ENCODE results near the gene PAFAH1B2. TPM values are rescaled to one million over a fixed set of nuclear protein-coding genes. Genes with fewer than 3 reads are reported as not detected.
A peak's percentile ranks its signal among the peaks of the same experiment; 100 is the strongest.
"Not testable (repeated sequence)": the region's sequence is repeated elsewhere in the genome, so short reads cannot be mapped to it uniquely, and the experiment has no call there.

PAFAH1B2 gene
- total RNA-seq, 1 experiment from 2014 or later, result 74.9 TPM

DNA sequence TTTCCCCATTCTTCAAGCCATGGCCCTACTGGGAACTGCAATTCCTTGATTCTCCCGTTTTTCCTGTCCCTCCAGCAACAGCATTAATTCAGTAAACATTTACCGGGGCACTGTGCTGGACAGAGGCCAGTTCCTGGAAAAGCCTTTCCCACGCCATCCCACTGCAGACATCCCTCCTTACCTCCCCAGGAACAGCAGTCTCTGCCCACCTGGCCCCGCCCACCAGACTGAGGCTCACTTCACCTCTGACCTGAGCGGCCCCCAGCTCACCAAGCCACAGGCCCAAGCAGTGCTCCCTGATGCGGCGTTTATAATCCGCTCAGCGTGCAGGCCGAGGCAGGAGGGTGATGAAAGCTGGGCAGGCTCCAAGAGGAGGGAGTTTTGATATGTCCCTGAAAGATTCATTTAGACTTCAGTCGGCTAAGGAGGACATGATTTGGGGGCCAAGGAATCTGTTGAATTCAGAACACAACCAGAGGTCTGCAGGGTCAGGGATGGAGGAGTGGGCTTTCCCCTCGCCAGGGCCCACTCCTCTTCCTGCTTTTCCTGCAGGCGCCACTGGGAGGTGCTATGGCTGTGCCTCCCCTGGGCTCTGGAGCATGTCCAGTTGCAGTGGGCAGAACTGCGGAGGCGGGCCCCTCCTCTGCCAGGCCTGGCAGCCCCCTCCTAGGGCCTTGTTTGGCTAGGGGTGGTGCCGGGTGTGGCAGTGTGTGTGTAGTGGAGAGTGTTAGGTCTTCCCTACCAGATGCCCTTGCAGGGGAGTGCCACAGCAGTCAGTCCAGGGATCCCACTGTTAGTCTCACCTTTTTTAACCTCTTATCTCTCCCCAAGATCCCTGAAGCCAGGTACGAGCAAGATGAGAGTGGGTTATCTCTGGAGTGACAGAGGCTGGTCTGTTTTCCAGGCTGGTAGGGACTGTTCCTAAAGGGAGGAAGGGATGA lies 53.7 kb downstream of the PAFAH1B2 start:
- in situ Hi-C loops (cut with HindIII; ENCODE audit: low pct_unique_long_range_greater_than_20kb, low sequenced_read_pairs), result no loop called here
- DNase-seq (ENCODE audit: low read depth), result no peak

DNA sequence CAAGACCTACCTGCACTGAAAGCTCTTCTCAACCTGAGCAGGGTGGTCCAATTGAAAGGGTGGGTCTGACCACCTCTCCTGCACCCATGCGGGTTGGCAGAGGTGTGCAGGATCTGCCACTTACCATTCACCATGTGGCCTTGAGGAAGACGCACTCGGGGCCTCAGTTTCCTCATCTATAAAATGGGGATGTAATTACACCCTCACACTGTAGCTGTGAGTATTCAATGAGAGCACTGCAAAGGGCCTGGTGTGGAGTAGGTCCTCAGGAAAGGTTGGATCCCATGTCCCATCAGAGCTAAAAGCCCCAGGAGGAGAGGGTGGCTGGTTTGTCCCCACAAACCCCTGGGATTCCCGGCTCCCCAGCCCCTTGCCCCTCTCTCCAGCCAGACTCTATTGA lies 54.5 kb downstream of the PAFAH1B2 start:
- in situ Hi-C loops (cut with HindIII; ENCODE audit: low pct_unique_long_range_greater_than_20kb, low sequenced_read_pairs), result no loop called here
- DNase-seq (ENCODE audit: low read depth), result no peak

DNA sequence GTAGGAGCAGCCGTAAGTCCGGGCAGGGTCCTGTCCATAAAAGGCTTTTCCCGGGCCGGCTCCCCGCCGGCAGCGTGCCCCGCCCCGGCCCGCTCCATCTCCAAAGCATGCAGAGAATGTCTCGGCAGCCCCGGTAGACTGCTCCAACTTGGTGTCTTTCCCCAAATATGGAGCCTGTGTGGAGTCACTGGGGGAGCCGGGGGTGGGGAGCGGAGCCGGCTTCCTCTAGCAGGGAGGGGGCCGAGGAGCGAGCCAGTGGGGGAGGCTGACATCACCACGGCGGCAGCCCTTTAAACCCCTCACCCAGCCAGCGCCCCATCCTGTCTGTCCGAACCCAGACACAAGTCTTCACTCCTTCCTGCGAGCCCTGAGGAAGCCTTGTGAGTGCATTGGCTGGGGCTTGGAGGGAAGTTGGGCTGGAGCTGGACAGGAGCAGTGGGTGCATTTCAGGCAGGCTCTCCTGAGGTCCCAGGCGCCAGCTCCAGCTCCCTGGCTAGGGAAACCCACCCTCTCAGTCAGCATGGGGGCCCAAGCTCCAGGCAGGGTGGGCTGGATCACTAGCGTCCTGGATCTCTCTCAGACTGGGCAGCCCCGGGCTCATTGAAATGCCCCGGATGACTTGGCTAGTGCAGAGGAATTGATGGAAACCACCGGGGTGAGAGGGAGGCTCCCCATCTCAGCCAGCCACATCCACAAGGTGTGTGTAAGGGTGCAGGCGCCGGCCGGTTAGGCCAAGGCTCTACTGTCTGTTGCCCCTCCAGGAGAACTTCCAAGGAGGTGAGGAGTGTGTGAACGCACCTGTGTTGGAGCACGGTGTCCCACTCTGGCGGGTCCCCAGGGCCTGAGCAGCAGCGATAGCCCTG lies 55.2 kb downstream of the PAFAH1B2 start, which contains the start of gene TAGLN:
Gene TAGLN (plus strand): TSS at position 318 of the 863 bp plus-strand sequence. CDS start 3,644 bp downstream, outside the sequence.
- in situ Hi-C loops (cut with HindIII; ENCODE audit: low pct_unique_long_range_greater_than_20kb, low sequenced_read_pairs), result no loop called here
- DNase-seq (ENCODE audit: low read depth), result no peak

DNA sequence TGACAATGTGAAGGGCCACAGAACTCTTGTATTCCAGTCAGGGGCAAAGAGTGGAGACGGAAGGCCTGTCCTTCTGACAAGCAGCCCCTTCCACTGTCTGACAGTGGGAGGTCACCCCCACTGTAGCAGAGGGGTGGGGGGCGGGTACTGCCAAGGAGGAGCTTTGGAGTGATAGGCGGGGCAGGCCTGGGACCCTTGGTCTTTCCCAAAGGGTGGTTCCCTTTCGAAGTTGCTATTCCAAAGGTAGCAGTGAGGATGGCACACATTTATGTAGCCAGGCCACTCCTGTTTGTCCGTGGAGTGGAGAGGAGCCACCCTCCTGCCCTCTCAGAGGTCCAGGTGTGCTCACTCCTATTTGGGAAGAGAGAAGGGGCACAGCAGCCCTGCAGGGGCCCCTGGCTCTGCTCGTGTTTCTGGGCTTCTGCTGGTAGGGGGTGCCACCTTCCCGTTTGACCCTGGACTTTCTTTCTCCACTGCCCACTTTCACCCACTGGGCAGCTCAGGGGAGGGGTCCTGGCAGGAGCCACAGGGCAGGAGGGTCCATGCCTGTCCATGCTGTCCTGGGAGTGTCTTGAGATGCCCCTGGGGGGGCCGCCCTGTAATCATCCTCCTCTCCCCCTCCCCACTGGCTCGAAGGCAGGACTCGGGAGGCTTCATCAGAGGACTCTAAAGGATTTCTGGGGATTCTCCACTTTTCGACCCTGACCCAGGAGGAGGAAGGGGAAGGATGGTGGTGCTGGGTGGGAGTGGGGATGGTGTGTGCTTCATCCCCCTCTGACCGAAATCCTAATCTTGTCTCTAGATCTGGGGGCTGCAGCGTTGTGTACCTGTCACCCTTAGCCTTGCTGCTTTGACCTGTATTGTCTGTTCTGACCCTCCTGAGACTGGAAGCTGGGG lies 56.1 kb downstream of the PAFAH1B2 start:
- in situ Hi-C loops (cut with HindIII; ENCODE audit: low pct_unique_long_range_greater_than_20kb, low sequenced_read_pairs), result no loop called here
- no peak for DNase-seq (ENCODE audit: low read depth)

DNA sequence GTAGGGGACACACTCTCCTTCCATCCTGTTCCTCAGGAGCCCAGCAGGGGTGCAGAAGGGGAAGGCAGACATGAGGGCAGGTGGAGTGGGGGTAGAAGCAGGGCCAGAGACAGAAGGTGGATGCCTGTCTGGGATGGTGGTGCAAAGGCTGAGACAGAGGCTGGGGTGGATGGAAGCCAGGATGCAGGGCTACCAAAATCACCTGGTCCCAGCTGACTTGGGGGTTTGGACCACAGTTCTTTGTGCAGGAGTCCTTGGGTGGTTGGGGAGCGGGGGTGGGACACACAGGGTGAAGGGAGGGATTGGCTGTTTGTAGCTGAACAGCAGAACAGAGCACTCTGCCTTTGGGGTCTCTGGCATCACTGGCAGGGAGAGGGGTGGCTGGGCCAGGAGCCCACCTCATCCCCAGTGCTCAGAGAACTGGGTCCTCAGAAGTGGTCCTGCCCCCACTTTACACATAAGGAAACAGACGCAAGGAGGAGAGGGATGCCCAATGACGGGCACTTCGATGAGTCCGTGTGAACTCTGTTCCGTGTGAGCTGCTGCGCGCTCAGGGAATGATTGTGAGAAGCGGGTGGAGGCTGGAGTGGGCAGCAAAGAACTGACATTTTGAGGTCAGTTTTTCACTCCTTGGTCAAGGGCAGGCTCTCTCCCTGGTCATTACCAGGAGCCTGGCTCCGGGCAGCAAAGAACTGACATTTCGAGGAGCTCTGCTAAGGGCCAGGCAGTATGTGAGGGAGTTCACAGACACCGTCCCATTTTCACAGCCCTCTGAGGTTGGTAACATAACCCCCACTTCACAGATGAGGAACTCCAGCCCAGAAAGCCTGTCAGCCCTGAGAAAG lies 56.9 kb downstream of the PAFAH1B2 start:
- DNase-seq (ENCODE audit: low read depth), result no peak
- in situ Hi-C loops (cut with HindIII; ENCODE audit: low pct_unique_long_range_greater_than_20kb, low sequenced_read_pairs), result no loop called here

DNA sequence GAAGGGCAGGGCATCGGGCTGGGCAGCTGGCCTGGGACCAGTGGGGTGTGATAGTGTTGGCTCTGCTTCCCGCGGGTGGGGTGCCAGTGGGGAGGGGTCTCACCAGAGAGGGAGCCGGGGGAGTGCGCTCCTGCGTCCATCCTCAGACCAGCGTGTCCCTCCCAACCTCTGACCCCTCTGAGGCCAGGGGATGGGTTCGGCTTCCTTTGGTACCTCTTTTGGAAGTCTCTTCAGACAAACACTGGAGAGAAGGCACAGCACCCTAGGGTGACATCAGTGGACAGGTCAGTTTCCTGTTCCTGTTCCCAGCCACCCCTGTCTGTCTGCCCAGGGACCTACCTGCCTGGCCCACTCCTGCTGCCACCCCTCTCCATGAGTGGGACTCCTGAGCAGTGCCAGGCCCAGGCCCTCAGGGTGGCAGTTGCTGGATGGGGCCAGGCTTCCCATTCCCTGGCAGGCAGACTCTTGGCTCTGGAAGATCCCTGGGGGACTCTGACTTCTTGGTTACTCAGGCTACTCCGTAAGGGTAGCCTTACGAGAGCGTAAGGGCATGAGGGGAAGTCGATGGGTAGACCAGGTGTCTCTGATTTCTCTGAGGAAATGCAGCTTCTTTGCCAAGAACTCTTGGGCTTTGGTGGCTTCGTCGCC lies 57.7 kb downstream of the PAFAH1B2 start:
- no peak for DNase-seq (ENCODE audit: low read depth)
- in situ Hi-C loops (cut with HindIII; ENCODE audit: low pct_unique_long_range_greater_than_20kb, low sequenced_read_pairs), result no loop called here

DNA sequence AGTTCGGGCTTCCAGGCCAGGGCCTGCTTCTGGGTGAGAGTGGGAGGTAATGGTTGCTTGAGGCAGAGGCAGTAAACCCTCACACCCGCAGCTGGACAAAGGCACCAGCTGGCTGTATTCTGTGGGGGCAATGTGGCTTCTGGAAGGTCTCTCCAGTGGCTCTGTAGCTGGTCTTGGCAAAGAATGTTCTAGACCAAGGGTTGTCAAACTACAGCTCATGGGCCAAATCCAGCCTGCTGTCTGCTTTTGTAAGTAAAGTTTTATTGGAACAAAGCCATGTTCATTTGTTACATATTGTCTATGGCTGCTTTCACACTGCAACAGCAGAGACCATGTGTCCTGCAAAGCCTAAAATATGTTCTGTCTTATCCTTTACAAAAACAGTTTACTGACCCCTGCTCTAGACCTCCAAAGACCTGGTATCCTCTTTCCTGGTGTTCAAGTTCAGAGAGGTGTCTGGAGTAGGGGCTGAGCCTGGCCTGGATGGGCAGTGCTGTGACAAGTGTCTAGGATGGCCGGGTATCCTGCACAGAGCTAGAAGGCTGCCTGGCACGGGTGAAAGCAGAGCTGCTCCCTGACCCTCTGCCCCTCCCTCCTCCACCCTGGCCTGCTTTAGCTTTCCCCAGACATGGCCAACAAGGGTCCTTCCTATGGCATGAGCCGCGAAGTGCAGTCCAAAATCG lies 58.4 kb downstream of the PAFAH1B2 start:
- in situ Hi-C loops (cut with HindIII; ENCODE audit: low pct_unique_long_range_greater_than_20kb, low sequenced_read_pairs), result no loop called here
- DNase-seq (ENCODE audit: low read depth), result no peak

DNA sequence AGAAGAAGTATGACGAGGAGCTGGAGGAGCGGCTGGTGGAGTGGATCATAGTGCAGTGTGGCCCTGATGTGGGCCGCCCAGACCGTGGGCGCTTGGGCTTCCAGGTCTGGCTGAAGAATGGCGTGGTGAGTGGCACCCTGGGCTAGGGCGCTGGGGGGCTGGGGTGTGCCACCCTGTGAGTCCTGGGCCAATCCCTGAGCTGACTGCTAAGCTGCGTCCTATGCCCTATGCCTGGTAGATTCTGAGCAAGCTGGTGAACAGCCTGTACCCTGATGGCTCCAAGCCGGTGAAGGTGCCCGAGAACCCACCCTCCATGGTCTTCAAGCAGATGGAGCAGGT lies 59.0 kb downstream of the PAFAH1B2 start:
- no peak for DNase-seq (ENCODE audit: low read depth)
- in situ Hi-C loops (cut with HindIII; ENCODE audit: low pct_unique_long_range_greater_than_20kb, low sequenced_read_pairs), result no loop called here

DNA sequence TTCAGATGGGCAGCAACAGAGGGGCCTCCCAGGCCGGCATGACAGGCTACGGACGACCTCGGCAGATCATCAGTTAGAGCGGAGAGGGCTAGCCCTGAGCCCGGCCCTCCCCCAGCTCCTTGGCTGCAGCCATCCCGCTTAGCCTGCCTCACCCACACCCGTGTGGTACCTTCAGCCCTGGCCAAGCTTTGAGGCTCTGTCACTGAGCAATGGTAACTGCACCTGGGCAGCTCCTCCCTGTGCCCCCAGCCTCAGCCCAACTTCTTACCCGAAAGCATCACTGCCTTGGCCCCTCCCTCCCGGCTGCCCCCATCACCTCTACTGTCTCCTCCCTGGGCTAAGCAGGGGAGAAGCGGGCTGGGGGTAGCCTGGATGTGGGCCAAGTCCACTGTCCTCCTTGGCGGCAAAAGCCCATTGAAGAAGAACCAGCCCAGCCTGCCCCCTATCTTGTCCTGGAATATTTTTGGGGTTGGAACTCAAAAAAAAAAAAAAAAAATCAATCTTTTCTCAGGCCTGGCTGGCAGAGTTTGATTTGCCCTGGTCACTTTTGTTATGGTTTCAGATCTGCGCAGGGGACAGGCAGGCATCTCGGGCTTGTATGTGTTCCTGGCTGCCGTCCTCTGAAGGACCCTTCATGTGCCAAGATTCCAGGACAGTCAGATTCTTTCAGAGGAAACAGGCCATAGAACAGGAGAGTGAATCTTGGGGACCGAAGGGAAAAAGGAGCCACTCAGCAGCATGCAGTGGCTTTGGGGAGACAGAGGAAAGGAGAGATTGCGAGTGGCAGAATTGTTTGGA lies 60.4 kb downstream of the PAFAH1B2 start:
- in situ Hi-C loops (cut with HindIII; ENCODE audit: low pct_unique_long_range_greater_than_20kb, low sequenced_read_pairs), result no loop called here
- DNase-seq (ENCODE audit: low read depth), result no peak

DNA sequence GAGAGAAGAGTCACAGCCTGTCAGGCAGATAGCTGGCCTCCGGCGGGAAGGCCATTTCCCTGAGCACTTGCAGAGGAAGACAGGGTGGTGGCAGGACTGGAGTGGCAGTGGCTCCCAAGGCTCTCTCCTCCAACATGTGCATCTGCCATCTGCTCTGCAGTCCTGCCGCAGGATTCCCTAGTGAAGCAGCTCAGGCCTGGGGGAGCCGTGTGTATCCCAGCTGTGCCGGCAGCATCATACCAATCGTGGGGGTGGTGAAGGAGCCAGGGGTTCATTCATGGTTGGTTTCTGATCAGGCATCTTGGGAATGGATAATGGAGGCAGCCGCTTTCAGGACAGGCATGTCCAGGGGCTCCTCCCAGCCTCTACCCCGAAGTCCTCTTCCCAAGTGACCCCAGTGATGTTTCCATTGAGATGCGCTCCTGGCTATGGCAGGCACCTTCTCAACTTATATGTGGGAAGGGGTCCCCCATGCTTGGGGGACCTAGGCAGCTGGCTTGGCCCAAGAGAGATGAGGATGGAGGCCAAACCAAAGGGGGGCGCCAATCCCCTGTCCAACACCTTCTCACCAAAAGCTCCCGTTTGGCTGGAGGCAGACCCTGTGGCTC lies 61.2 kb downstream of the PAFAH1B2 start:
- no peak for DNase-seq (ENCODE audit: low read depth)
- in situ Hi-C loops (cut with HindIII; ENCODE audit: low pct_unique_long_range_greater_than_20kb, low sequenced_read_pairs), result no loop called here

DNA sequence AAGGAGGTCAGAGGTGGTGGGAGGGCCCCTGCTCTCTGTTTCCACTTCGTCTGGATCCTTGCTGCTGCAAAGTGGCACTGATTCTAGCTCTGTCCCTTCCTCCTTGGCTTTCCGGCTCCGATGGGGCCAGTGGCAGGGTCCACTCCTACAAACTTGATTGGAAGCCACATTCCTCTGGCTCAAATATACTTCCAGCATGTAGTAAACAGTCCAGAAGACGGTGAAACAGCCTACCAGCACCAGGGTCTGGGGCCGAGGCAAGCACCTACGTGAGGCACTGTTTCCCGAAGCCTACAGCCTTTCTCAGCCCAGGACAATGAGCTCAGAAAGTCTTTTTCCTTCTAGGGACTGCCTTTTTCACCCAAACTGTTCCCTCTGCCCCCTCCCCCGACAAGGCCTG lies 62.0 kb downstream of the PAFAH1B2 start:
- DNase-seq (ENCODE audit: low read depth); in situ Hi-C loops (cut with HindIII; ENCODE audit: low pct_unique_long_range_greater_than_20kb, low sequenced_read_pairs): not testable (repeated sequence)

DNA sequence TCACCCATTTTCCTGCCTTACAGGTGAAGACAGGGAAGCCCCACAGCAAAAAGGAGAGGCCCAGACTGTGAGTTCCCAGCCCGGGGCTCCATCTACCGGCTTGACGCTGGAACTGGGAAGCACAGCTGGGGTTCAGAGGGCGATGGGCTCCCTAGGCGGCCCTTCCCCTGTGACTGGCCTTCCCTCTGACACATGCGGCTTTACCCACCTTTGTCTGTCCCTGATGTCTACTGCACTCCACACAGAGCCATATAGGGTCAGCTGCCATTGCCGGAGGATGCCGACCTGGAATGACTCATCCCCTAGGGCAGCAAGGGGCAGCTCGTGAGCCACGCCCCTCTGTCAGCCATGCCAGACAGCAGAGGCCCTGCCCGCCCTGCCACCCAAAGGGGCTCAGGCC lies 62.8 kb downstream of the PAFAH1B2 start:
- DNase-seq (ENCODE audit: low read depth), result peak; percentile 27
- in situ Hi-C loops (cut with HindIII; ENCODE audit: low pct_unique_long_range_greater_than_20kb, low sequenced_read_pairs), result not testable (repeated sequence)

DNA sequence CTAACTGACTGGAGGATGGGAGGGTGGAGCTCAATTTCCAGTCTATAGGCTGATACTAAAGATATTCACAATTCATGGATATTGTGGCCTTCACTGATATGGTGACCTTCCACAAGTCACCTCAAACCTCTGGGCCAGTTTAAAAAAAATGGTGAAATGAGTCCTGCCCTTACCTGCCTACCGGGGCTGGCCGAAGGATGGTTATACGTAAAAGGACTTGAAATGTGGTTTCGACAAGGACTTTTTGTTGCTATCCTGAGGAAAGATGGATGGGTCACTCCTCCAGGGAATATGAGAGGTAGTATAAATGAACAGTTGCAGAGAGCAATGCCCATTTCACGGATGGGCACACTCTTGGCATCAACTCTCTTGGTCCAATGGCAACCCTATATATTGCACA lies 63.4 kb downstream of the PAFAH1B2 start:
- in situ Hi-C loops (cut with HindIII; ENCODE audit: low pct_unique_long_range_greater_than_20kb, low sequenced_read_pairs), result not testable (repeated sequence)

DNA sequence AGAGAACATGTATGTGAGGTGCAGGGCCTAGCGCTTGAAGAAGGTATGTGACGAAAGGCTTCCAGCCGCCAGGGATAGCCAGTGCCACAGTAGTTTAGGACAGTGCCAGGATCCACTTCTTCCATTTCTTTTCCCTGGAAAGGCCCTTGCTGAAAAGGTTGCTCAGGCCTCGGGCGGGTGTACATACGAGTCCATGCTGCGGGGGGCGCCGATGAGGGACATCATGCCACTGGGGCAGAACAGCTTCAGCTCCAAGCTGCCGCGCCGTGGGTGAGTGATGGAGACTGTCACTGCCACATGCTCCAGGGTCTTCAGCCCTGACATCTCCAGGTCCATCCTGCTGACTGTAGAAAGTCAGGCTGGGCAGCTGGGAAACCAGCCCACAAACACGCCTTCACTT lies 64.6 kb downstream of the PAFAH1B2 start:
- DNase-seq (ENCODE audit: low read depth); in situ Hi-C loops (cut with HindIII; ENCODE audit: low pct_unique_long_range_greater_than_20kb, low sequenced_read_pairs): not testable (repeated sequence)

More for the DNA sequence above, 63.4 kb downstream of the PAFAH1B2 start:
- DNase-seq (ENCODE audit: low read depth), result not testable (repeated sequence)
